Measurements from ENCODE around the gene SNCA. TPM values are rescaled to one million over a fixed set of nuclear protein-coding genes. Genes with fewer than 3 reads are reported as not detected.

SNCA gene
- total RNA-seq, 1 donor from 2014 or later, result 16.6 TPM

GRCh38 chr4:89684536-89684935, 152.4 kb downstream of the SNCA start:
- TF ChIP-seq, protein P1, sequence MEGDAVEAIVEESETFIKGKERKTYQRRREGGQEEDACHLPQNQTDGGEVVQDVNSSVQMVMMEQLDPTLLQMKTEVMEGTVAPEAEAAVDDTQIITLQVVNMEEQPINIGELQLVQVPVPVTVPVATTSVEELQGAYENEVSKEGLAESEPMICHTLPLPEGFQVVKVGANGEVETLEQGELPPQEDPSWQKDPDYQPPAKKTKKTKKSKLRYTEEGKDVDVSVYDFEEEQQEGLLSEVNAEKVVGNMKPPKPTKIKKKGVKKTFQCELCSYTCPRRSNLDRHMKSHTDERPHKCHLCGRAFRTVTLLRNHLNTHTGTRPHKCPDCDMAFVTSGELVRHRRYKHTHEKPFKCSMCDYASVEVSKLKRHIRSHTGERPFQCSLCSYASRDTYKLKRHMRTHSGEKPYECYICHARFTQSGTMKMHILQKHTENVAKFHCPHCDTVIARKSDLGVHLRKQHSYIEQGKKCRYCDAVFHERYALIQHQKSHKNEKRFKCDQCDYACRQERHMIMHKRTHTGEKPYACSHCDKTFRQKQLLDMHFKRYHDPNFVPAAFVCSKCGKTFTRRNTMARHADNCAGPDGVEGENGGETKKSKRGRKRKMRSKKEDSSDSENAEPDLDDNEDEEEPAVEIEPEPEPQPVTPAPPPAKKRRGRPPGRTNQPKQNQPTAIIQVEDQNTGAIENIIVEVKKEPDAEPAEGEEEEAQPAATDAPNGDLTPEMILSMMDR (conservative IDR thresholded peaks at IDR 0.05), result no peak
- Mint-ChIP-seq H3K4me1 (ENCODE audit: unreplicated experiment) (no peaks in the 10 kb centered on the region), H3K27ac (no peak overlapping the region), H3K4me3 (peak overlapping the region; percentile 8), H3K9me3 (peaks cover 8% of the 10 kb centered on the region), H3K27me3 (no peaks in the 10 kb centered on the region), H3K36me3 (no peaks in the 10 kb centered on the region)
- no peak for DNase-seq (ENCODE audit: extremely low spot score, unreplicated experiment)

DNA sequence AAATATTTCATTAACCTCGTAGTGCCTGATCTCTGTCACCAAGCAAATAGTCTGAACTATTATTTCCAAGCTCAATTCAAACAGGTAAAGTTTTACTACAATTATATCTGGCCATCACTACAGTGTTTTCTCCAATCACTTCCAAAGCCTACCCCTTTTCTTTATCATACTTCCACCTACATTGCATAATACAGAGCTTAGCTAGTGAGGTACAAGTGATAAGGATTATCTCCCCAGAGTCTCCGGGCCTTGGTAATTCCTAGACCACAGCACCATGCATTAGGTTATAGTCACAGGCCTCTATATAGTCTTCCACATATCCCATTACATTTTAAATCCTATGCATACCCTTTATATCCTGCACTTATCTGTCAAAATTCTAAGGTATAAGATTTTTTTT, 154.2 kb downstream of the SNCA start:
- peak overlapping the region; percentile 81 for H3K4me3 Mint-ChIP-seq
- no peaks in the 10 kb centered on the region for H3K4me1 Mint-ChIP-seq (ENCODE audit: unreplicated experiment)
- peak overlapping the region; percentile 19 for H3K27ac Mint-ChIP-seq
- no peak for DNase-seq (ENCODE audit: extremely low spot score, unreplicated experiment)
- H3K36me3 Mint-ChIP-seq, result no peaks in the 10 kb centered on the region
- TF ChIP-seq, protein P1 (conservative IDR thresholded peaks at IDR 0.05), result no peak
- H3K9me3 Mint-ChIP-seq, result peaks cover 4% of the 10 kb centered on the region
- H3K27me3 Mint-ChIP-seq, result no peaks in the 10 kb centered on the region

- TF ChIP-seq, protein P1 (conservative IDR thresholded peaks at IDR 0.05), result no peak
- Mint-ChIP-seq H3K4me3 (peak overlapping the region; percentile 82), H3K9me3 (peaks cover 6% of the 10 kb centered on the region), H3K27ac (peak overlapping the region; percentile 83), H3K27me3 (no peaks in the 10 kb centered on the region), H3K36me3 (no peaks in the 10 kb centered on the region), H3K4me1 (ENCODE audit: unreplicated experiment) (no peaks in the 10 kb centered on the region)
- DNase-seq (ENCODE audit: extremely low spot score, unreplicated experiment), result no peak
Measured at GRCh38 chr4:89681671-89682070, 155.3 kb downstream of the SNCA start.

GRCh38 chr4:89681219-89681618, 155.7 kb downstream of the SNCA start:
- Mint-ChIP-seq H3K27ac (peak overlapping the region; percentile 83), H3K4me1 (ENCODE audit: unreplicated experiment) (no peaks in the 10 kb centered on the region), H3K36me3 (no peaks in the 10 kb centered on the region), H3K27me3 (no peaks in the 10 kb centered on the region), H3K9me3 (peaks cover 6% of the 10 kb centered on the region), H3K4me3 (peak overlapping the region; percentile 82)
- peak; percentile 73 for DNase-seq (ENCODE audit: extremely low spot score, unreplicated experiment)
- TF ChIP-seq, protein P1 (conservative IDR thresholded peaks at IDR 0.05), result no peak

GRCh38 chr4:89674876-89675459, 162.0 kb downstream of the SNCA start:
- Mint-ChIP-seq H3K27ac (no peak overlapping the region), H3K36me3 (no peaks in the 10 kb centered on the region), H3K9me3 (peaks cover 6% of the 10 kb centered on the region), H3K4me1 (ENCODE audit: unreplicated experiment) (no peaks in the 10 kb centered on the region), H3K4me3 (no peak overlapping the region), H3K27me3 (no peaks in the 10 kb centered on the region)
- TF ChIP-seq, protein P1 (conservative IDR thresholded peaks at IDR 0.05), result no peak
- no peak for DNase-seq (ENCODE audit: extremely low spot score, unreplicated experiment)

Other genes starting within 250 kb of the SNCA start
- 0.17 and 4.7 TPM in 2 replicates for gene MMRN1, start 57.7 kb upstream of the SNCA start, total RNA-seq (ENCODE audit: low replicate concordance)